Measurements from ENCODE around the gene SORCS1.
A peak's percentile ranks its signal among the peaks of the same experiment; 100 is the strongest.

Gene SORCS1

DNA sequence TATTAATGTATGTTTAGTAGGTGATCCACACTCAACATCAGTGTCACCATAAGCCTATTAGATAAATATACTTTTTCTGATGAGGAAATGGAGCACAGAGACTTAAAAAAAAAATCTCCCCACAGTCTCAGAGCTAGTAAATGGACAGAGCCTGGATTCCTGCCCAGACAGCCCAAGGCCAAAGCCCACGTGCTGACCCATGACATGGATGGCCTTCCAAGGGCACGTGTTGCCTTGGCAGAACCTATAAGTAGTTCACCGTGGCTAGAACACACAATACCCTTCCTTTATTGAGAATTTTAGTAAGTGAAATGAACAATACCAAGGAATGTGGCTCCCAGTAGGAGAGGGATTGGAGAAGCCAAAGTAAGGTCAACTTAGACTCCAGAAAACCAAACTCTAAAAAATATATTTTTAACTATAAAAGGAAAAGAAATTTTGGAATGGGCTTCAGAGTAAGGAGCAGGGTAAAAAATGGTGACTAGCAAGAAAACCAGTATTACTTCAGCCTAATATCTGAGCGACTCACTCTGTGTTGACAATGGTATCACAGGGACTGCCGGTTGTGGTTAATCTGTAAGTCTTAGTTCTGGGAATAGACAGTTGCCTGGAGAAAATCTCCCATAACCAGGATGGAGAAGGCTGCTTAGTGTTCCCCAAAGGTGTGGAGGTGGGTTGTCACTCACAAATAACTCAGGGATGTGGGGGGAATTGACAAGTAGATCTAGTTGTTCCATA, 223.0 kb downstream of the SORCS1 start:
- no peak for DNase-seq (ENCODE audit: low read depth)
- TF ChIP-seq, protein P1, sequence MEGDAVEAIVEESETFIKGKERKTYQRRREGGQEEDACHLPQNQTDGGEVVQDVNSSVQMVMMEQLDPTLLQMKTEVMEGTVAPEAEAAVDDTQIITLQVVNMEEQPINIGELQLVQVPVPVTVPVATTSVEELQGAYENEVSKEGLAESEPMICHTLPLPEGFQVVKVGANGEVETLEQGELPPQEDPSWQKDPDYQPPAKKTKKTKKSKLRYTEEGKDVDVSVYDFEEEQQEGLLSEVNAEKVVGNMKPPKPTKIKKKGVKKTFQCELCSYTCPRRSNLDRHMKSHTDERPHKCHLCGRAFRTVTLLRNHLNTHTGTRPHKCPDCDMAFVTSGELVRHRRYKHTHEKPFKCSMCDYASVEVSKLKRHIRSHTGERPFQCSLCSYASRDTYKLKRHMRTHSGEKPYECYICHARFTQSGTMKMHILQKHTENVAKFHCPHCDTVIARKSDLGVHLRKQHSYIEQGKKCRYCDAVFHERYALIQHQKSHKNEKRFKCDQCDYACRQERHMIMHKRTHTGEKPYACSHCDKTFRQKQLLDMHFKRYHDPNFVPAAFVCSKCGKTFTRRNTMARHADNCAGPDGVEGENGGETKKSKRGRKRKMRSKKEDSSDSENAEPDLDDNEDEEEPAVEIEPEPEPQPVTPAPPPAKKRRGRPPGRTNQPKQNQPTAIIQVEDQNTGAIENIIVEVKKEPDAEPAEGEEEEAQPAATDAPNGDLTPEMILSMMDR (IDR thresholded peaks at IDR 0.05; ENCODE audit: insufficient read depth, low read depth, low read length, missing control alignments), result no peak
- no peak overlapping the region for H3K4me3 ChIP-seq (ENCODE audit: low read depth, low read length)

DNA sequence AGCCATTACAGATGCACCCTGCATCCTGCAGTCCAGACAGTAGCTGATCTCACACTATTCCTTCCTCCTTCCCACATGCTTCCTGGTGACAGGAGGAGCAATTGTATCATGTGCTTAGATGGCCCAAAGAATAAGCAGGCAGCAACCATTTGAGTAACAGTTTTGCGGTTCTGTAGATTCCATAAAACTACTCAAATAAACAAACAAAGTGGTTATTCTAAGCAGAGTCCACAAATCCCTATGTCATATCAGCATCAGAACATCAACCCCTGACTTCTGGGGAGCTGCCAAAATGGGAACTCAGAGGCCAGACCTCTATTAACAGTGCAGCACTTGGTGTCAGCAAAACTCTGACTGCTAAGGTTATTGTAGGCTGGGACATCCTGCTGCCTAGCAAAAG, 226.0 kb downstream of the SORCS1 start:
- TF ChIP-seq, protein P1 (IDR thresholded peaks at IDR 0.05; ENCODE audit: insufficient read depth, low read depth, low read length, missing control alignments), result no peak
- DNase-seq (ENCODE audit: low read depth), result no peak
- no peak overlapping the region for H3K4me3 ChIP-seq (ENCODE audit: low read depth, low read length)

DNA sequence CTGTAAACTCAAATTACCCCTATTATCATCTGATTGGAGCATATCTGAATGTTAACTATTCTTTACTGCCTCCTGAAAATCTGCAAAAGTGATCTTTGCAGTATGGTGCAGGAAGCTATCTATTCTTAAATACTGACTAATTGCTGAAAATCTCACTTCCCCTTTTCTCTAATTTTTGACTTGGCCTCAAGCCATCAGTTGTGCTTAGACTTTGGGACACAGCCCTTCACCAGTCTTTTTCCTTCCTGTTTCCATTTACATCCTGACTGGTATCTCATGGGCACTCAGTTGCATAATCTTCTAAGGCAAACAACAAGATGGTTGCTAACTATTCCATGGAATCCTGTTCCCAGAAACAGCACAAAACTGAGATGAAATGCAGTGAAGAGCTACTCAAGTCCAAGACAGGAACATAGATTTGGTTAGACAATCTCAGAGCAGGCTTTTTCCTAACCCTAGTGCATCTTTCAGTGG, 228.5 kb downstream of the SORCS1 start:
- H3K4me3 ChIP-seq (ENCODE audit: low read depth, low read length), result no peak overlapping the region
- peak; percentile 87 for DNase-seq (ENCODE audit: low read depth)
- TF ChIP-seq, protein P1 (IDR thresholded peaks at IDR 0.05; ENCODE audit: insufficient read depth, low read depth, low read length, missing control alignments), result no peak

DNA sequence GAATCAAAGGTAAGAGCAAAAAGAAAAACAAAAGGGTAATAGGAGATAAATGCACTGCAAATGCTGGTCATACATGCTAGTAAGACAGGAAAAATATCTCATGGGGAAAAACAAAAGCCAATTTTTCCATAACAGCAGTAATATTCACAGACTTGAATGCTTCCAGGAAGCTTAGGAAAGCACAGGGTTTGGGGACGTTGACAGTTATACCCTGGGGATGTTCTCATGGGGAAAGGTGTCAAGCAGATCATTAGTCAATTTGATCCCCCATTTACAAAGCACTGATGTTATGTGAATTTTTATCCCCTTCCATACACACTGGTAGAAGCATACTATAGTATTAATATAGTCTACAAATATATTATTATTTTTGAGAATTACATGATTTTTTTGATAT, 232.7 kb downstream of the SORCS1 start:
- H3K4me3 ChIP-seq (ENCODE audit: low read depth, low read length), result no peak overlapping the region
- TF ChIP-seq, protein P1 (IDR thresholded peaks at IDR 0.05; ENCODE audit: insufficient read depth, low read depth, low read length, missing control alignments), result no peak
- DNase-seq (ENCODE audit: low read depth), result no peak

DNA sequence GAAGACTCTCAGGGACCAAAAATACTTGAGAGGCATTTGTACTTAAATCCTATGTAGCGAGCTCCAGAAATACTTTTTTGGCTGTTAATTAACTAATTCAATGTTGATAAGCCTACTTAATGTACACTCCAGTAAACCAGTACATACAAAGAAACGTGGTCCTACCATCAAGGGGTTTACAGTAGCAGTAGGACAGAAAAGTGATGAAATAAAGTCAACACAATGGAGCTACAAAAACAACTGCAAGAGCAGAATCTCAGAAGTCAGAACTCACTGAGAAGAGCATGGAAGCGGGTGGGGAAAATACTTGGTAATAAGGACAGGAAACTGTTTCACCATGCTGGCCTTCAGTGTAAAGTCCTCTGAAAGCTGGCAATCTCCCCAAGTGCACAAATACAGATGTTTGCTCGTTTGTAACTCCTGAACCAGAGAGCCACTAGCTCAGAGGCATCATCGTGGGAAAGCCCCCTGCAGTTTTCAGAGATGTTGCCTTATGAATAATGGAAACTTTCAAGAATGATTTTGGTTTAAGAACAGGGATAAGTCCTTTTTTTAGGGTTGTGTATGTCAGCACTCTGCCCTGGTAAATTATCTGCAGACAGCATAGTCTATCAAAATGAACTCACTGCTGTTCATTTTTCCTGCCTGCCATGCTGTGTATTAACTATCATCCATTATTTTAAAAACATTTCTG, 233.2 kb downstream of the SORCS1 start:
- TF ChIP-seq, protein P1 (IDR thresholded peaks at IDR 0.05; ENCODE audit: insufficient read depth, low read depth, low read length, missing control alignments), result no peak
- peak; percentile 90 for DNase-seq (ENCODE audit: low read depth)
- peak overlapping the region; percentile 29; the same call in 1 of the 2 replicates for H3K4me3 ChIP-seq (ENCODE audit: low read depth, low read length)

DNA sequence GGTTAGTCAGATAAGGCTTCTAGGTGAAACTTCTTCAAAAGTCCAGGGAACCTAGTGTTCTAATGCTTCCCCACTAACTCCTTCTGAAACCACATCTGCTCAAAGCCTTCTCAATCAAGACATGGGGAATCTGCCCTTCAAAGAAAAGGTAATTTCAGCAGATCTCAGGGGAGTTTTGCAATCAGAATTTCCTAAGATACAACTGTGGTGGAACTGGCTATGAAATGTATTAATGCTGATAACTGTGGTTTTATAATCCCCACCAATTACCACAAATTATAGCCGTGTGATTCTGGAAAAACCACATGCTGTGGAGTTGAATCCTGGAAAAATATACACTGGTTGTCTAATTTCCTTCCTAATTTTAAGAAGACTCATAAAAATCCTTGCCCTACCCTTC, 233.8 kb downstream of the SORCS1 start:
- peak overlapping the region; percentile 29; the same call in 1 of the 2 replicates for H3K4me3 ChIP-seq (ENCODE audit: low read depth, low read length)
- TF ChIP-seq, protein P1 (IDR thresholded peaks at IDR 0.05; ENCODE audit: insufficient read depth, low read depth, low read length, missing control alignments), result no peak
- peak; percentile 53 for DNase-seq (ENCODE audit: low read depth)

Data from GM12865 (cell line).